Thoracic aorta (tissue), 2 donors: Measurements from ENCODE around the gene SPATA13. TPM values are rescaled to one million over a fixed set of nuclear protein-coding genes. Genes with fewer than 3 reads are reported as not detected.
"Not testable (repeated sequence)": the region's sequence is repeated elsewhere in the genome, so short reads cannot be mapped to it uniquely, and the experiment has no call there.

Experiments used
- ATAC-seq: fragments of 150-250 bp; one replicate; pipeline ENCODE4 v1.8.0; 2017; ENCODE audit warnings: low read depth; ENCODE audit not compliant: insufficient number of reproducible peaks, low FRiP score
- DNase-seq: peaks from one replicate; pipeline ENCODE4 v3.0.0-alpha.2; 2020; ENCODE audit warnings: low spot score
- H3K27ac ChIP-seq, 2 donors: fragments of 200-600 bp; sonication (generic); 1 replicate in 1 of 2; 2 replicates in 1 of 2; pipeline ENCODE4 v1.5.1; 2016; ENCODE audit warnings: mild to moderate bottlenecking in 2 of 2, moderate library complexity in 2 of 2
- H3K27me3 ChIP-seq: fragments of 200-600 bp; sonication (generic); replicated peaks from 2 replicates; pipeline ENCODE4 v1.6.0; 2016; ENCODE audit warnings: mild to moderate bottlenecking; ENCODE audit not compliant: insufficient read depth
- H3K36me3 ChIP-seq: fragments of 200-600 bp; sonication (generic); one replicate; pipeline ENCODE4 v1.5.1; 2016
- H3K4me1 ChIP-seq, 2 donors: fragments of 200-600 bp; sonication (generic); 1 replicate in 1 of 2; 2 replicates in 1 of 2; pipeline versions ENCODE4 v1.5.1 to v1.6.0; 2016; ENCODE audit warnings: low read depth in 2 of 2, mild to moderate bottlenecking in 1 of 2; ENCODE audit not compliant: control insufficient read depth in 1 of 2
- H3K4me3 ChIP-seq: fragments of 200-600 bp; sonication (generic); 2 replicates; pipeline ENCODE4 v1.5.1; 2016; ENCODE audit warnings: mild to moderate bottlenecking
- H3K9me3 ChIP-seq: fragments of 200-600 bp; sonication (generic); 2 replicates; pipeline ENCODE4 v1.5.1; 2016
- CTCF ChIP-seq: fragments of 200-600 bp; sonication (generic); IDR thresholded peaks from one replicate; pipeline ENCODE4 v1.5.1; 2019; ENCODE audit warnings: antibody characterized with exemption
- total RNA-seq, 2 donors: library from RNA; depleted of rRNA; stranded (reverse); fragments of >200 nt; gene quantifications; one replicate each; pipeline versions ENCODE4 v1.1.0 to v1.2.3, GENCODE V29; 2016

SPATA13 gene
- total RNA-seq, 2 donors from 2014 or later: 14.5 to 33.4 TPM

DNA sequence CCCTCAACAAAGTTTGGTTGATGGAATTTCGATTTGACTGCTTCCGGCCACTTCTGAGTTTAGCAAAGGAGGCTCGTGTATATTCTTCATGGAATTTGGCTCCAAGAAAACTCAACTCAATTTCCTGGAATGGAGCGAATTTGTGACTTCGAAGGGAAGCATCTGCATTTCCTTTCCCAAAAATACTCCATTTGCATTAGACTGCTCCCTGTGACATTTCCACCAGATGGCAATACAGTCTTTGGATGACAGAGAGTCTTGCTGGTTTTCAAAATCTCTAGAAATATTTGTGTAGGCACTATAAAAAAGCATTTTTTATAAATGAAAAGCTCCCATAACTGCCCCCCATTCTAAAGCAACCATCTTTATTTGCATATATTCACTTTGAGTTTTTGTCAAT, 152.9 kb downstream of the SPATA13 start:
- Histone ChIP-seq H3K4me1 (no peaks in the 10 kb centered on the region), H3K4me3 (no peak overlapping the region), H3K27me3 (no peaks in the 10 kb centered on the region), H3K9me3 (no peaks in the 10 kb centered on the region), H3K36me3 (no peaks in the 10 kb centered on the region), H3K27ac (no peak overlapping the region)
- no peak for DNase-seq
- TF ChIP-seq CTCF: no peak
- ATAC-seq: no peak

GRCh38 chr13:24317835-24318234, 157.3 kb downstream of the SPATA13 start:
- H3K9me3 ChIP-seq, H3K27me3 ChIP-seq, H3K4me1 ChIP-seq, H3K27ac ChIP-seq, H3K4me3 ChIP-seq, DNase-seq, H3K36me3 ChIP-seq, ATAC-seq: not testable (repeated sequence)

DNA sequence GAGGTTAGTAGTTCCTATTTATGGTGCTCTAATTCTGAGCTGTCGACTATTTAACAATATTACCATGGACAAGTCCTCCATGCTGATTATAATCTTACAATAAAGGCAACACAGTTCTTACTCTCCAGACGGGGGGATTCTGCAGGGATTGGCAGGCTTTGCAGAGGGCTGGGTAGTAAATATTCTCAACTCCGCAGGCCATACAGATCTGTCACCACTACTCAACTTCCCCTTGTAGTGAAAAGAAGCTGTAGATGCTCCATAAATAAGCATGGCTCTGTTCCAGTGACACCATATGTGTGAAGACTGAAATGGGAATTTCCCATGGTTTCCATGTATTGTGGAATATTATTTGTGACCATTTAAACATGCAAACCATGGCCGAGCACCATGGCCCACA, 158.4 kb downstream of the SPATA13 start:
- H3K36me3 ChIP-seq, H3K9me3 ChIP-seq, H3K27me3 ChIP-seq, DNase-seq, H3K27ac ChIP-seq, ATAC-seq, H3K4me3 ChIP-seq, H3K4me1 ChIP-seq: not testable (repeated sequence)

GRCh38 chr13:24319641-24320040, 159.1 kb downstream of the SPATA13 start:
- H3K9me3 ChIP-seq, ATAC-seq, H3K4me1 ChIP-seq, H3K27ac ChIP-seq, DNase-seq, H3K36me3 ChIP-seq, H3K4me3 ChIP-seq, H3K27me3 ChIP-seq: not testable (repeated sequence)

GRCh38 chr13:24321416-24321815, 160.9 kb downstream of the SPATA13 start:
- H3K4me1 ChIP-seq, ATAC-seq, H3K27me3 ChIP-seq, H3K27ac ChIP-seq, H3K9me3 ChIP-seq, H3K36me3 ChIP-seq, H3K4me3 ChIP-seq, DNase-seq: not testable (repeated sequence)

DNA sequence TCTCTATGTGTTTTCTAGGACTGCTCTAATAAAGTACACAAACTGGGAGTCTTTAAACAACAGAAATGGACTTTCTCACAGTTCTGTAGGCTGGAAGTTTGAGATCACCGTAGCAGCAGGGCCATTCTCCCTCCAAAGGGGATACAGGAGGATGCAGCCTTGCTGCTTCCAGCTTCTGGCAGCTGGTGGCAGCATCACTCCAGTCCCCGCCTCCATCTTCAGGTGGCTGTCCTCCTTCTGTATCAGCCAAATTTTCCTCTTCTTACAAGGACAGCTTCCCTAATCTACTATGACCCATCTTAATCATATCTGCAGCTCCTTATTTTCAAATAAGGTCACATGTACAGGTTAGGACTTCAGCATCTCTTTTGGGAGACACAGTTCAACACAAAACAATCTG, 161.9 kb downstream of the SPATA13 start:
- DNase-seq, ATAC-seq: not testable (repeated sequence)

GRCh38 chr13:24323036-24323738, 162.7 kb downstream of the SPATA13 start:
- no peaks in the 10 kb centered on the region for H3K27me3 ChIP-seq
- ATAC-seq (no peak), DNase-seq (no peak)
- H3K4me3 ChIP-seq: no peak overlapping the region
- no peak for TF ChIP-seq CTCF
- H3K36me3 ChIP-seq: no peaks in the 10 kb centered on the region
- no peak overlapping the region for H3K27ac ChIP-seq
- H3K4me1 ChIP-seq: no peaks in the 10 kb centered on the region
- H3K9me3 ChIP-seq: no peaks in the 10 kb centered on the region

More for the DNA sequence above, 161.9 kb downstream of the SPATA13 start:
- not testable (repeated sequence) for H3K36me3 ChIP-seq, H3K4me3 ChIP-seq, H3K27me3 ChIP-seq, H3K27ac ChIP-seq, H3K9me3 ChIP-seq, H3K4me1 ChIP-seq

DNA sequence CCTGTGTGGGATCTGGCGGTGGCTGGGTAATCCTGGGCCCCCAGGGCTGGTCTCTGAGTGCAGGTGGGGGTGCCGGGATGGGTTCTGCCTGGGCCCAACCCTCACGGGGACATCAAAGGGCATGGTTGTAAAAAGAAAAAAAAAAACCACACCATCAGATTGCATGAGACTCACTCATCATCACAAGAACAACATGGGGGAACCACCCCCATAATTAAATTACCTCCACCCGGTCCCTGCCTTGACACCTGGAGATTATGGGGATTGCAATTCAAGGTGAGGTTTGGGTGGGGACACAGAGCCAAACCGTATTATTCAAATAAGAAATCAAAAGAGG, 163.2 kb downstream of the SPATA13 start:
- DNase-seq (no peak), ATAC-seq (no peak)
- no peaks in the 10 kb centered on the region for H3K27me3 ChIP-seq
- H3K4me1 ChIP-seq: no peaks in the 10 kb centered on the region
- TF ChIP-seq CTCF: no peak
- no peak overlapping the region for H3K4me3 ChIP-seq
- H3K36me3 ChIP-seq: no peaks in the 10 kb centered on the region
- H3K9me3 ChIP-seq: no peaks in the 10 kb centered on the region
- H3K27ac ChIP-seq: no peak overlapping the region

DNA sequence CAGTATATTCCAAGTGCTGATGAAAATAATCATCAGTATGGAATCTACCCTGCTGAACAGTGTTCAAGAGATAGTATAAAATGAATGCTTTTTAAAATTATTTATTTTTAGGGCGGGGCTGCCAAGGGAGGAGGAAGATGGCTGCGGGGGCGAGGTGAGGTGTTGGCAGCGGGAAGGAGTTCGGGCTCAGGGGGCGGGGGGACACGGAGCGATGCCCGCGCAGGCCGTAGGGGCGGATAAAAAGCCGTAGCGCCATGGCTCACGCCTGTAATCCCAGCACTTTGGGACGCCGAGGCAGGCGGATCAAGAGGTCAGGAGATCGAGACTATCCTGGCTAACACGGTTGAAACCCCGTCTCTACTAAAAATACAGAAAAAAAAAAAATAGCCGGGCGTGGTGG, 167.1 kb downstream of the SPATA13 start:
- not testable (repeated sequence) for H3K27ac ChIP-seq, H3K9me3 ChIP-seq, H3K36me3 ChIP-seq, ATAC-seq, H3K27me3 ChIP-seq, DNase-seq, H3K4me1 ChIP-seq, H3K4me3 ChIP-seq
